GM13976 (cell line): ENCODE data around the gene CPAMD8.

Source experiments
- DNase-seq: peaks from one replicate; pipeline ENCODE4 v3.0.0; 2012; ENCODE audit warnings: low spot score
- CTCF ChIP-seq: IDR thresholded peaks from 2 replicates; pipeline ENCODE4 v1.5.1; 2012; ENCODE audit warnings: borderline replicate concordance, mild to moderate bottlenecking; ENCODE audit not compliant: insufficient read depth; ENCODE audit errors: extremely low read depth, missing control alignments, control extremely low read depth
- in situ Hi-C: fragments of 300-500 bp; cut with MboI; formaldehyde crosslinking; loops from one replicate; pipeline ENCODE4 v1.12.0; 2022; ENCODE audit warnings: low sequenced_read_pairs, mixed read lengths, inconsistent platforms; ENCODE audit not compliant: unreplicated experiment

The CPAMD8 gene

GRCh38 chr19:16919496-16919895, 107.1 kb downstream of the CPAMD8 start:
- no peak for DNase-seq
- TF ChIP-seq CTCF, result no peak
- in situ Hi-C loops, result no loop called here

GRCh38 chr19:16917401-16917800, 109.2 kb downstream of the CPAMD8 start:
- in situ Hi-C loops, result no loop called here
- DNase-seq, result no peak
- TF ChIP-seq CTCF, result no peak

GRCh38 chr19:16915734-16916133, 110.9 kb downstream of the CPAMD8 start:
- in situ Hi-C loops, result no loop called here
- TF ChIP-seq CTCF, result no peak
- no peak for DNase-seq

GRCh38 chr19:16915135-16915534, 111.5 kb downstream of the CPAMD8 start:
- in situ Hi-C loops, result no loop called here
- TF ChIP-seq CTCF, result no peak
- no peak for DNase-seq

- TF ChIP-seq CTCF, result no peak
- in situ Hi-C loops, result no loop called here
- no peak for DNase-seq
Measured at GRCh38 chr19:16914421-16914820, 112.2 kb downstream of the CPAMD8 start.

- in situ Hi-C loops, result no loop called here
- no peak for TF ChIP-seq CTCF
- no peak for DNase-seq
Measured at GRCh38 chr19:16912780-16913179, 113.8 kb downstream of the CPAMD8 start.

- in situ Hi-C loops, result no loop called here
- no peak for TF ChIP-seq CTCF
- no peak for DNase-seq
Measured at GRCh38 chr19:16911046-16911445, 115.6 kb downstream of the CPAMD8 start.
